ENCODE measurements around the gene LRRC37B.
"Not testable (repeated sequence)": the region's sequence is repeated elsewhere in the genome, so short reads cannot be mapped to it uniquely, and the experiment has no call there.

Gene LRRC37B

DNA sequence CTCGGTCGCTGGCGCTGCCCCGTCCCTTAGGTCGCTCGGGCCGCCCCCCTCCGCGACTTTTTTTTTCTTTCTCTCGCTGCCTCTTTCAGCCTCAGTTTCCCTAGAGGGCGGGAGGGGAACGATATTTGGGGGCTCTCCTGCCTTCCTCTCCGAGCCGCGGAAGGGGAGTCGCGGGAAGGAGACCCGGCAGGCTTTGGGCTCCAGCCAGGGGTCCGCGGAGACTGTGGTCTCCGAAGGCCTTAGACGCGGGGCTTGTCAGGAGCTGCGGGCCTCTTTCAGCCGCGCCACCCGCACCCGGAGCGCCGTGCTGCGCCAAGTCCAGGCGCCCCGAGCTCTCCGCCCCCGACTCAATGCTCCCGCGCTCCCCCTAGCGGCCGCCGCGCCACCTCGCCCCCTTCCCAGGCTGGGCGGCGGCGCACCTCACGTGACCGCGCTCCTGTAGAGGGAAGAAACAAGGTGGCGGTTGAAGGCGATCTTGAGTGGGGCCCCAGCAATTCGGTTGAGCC lies at the start of gene LRRC37B:
Gene LRRC37B, plus strand, starts transcription at position 427 of the 506 bp plus-strand sequence. CDS start 14,010 bp downstream, outside the sequence.
- DNase-seq, result peak; percentile 84

DNA sequence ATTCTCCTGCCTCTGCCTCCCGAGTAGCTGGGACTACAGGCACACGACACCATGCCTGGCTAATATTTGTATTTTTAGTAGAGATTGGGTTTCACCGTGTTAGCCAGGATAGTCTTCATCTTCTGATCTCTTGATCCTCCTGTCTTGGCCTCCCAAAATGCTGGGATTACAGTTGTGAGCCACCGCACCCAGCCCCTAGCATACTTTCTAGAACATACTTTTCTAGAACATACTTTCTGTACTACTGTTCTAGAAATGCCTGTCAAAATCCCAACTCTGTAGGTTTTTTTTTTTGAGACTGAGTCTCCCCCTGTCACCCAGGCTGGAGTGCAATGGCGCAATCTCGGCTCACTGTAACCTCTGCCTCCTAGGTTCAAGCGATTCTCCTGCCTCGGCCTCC lies 43.1 kb upstream of the LRRC37B start:
- DNase-seq, result not testable (repeated sequence)

DNA sequence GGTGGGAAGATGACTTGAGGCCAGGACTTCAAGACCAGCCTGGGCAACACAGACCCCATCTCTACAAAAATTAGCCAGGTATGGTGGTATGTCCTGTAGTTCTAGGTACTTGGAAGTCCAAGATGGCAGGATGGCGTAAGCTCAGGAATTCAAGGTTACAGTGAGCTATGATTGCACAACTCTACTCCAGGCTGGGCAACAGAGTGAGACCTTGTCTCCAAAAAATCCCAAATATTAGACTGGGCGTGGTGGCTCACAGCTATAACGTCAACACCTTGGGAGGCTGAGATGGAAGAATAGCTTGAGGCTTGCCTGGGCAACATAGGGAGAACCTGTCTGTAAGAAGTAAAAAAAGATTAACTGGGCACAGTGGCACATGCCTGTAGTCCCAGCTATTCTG lies 39.5 kb upstream of the LRRC37B start:
- DNase-seq, result no peak

DNA sequence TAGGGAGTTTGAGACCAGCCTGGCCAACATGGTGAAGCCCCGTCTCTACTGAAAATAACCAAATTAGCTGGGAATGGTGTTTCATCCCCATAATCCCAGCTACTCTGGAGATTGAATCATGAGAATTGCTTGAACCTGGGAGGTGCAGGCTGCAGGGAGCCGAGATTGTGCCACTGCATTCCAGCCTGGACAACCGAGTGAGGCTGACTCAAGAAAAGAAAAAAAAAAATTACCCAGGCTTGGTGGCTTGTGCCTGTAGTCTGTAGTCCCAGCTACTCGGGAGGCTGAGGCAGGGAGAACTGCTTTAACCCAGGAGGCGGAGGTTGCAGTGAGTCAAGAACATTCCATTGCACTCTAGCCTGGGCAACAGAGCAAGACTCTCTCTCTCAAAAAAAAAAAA lies 36.8 kb upstream of the LRRC37B start:
- DNase-seq, result not testable (repeated sequence)

DNA sequence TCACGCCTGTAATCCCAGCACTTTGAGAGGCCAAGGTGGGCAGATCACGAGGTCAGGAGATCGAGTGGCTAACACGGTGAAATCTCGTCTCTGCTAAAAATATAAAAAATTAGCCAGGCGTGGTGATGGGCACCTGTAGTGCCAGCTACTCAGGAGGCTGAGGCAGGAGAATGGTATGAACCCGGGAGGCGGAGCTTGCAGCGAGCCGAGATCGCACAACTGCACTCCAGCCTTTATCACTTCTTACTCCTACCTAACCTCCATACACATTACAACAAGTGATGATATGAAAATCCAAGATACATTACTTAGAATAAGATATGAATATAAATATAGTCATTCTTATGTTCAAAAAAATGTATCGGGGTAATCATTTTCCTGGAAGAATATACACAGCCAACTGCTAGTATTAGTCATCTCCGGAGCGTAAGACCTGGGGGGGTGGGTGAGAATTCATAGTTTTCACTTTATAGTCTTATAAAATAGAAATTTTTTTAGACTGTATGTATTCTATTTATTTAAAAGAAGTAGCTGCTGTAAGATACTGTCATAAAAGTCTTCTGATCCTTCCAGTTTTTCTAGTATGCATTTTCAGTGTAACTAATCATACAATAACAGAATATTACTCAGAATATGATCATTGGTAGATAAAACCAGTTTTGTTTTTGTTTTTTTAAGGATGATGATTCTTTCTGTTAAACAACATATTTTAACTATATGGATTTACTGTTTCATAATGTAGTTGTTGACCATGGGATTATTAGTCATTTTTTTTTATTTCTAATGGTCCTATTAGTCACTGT lies 32.7 kb upstream of the LRRC37B start:
- DNase-seq, result not testable (repeated sequence)

DNA sequence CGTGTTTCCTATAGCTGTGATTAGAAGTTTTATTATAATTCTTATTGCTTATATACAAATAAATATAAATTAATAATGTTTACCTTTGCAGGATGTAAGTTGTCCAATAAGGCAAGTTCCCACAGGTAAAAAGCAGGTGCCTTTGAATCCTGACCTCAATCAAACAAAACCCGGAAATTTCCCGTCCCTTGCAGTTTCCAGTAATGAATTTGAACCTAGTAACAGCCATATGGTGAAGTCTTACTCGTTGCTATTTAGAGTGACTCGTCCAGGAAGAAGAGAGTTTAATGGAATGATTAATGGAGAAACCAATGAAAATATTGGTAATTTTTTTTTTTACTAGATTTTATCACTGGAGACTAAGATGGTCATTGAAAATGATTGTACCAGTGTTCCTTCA lies 31.8 kb upstream of the LRRC37B start:
- not testable (repeated sequence) for DNase-seq

DNA sequence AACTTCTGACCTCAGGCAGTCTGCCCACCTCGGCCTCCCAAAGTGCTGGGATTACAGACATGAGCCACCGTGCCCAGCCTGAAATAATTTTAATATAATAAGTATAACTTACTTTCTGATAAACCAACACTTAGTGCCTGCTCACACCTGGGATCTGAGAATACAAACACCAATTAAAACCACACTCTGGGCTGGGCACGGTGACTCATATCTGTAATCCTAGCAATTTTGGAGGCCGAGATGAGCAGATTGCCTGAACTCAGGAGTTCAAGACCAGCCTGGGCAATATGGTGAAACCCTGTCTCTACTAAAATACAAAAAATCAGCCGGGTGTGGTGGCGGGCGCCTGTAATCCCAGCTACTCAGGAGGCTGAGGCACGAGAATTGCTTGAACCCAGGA lies 15.4 kb upstream of the LRRC37B start:
- not testable (repeated sequence) for DNase-seq

DNA sequence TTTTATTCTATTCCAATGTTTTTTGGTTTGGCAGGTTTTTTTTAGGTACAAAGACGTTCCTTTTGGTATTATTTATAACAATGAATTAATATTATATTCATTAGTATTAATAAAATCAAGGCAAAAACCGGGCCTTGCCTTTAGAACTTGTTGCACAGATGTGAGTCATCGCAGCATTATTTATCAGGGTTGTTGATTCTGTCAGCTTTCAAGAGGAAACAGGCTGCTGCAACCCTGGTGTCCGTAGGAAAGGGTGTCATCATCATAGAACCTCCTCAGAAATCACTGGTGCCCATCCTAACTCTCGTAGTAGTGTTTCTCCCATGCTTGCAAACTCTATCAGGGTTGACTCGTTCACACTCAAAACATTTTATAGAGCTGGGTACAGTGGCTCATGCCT lies 10.2 kb upstream of the LRRC37B start:
- DNase-seq, result no peak

DNA sequence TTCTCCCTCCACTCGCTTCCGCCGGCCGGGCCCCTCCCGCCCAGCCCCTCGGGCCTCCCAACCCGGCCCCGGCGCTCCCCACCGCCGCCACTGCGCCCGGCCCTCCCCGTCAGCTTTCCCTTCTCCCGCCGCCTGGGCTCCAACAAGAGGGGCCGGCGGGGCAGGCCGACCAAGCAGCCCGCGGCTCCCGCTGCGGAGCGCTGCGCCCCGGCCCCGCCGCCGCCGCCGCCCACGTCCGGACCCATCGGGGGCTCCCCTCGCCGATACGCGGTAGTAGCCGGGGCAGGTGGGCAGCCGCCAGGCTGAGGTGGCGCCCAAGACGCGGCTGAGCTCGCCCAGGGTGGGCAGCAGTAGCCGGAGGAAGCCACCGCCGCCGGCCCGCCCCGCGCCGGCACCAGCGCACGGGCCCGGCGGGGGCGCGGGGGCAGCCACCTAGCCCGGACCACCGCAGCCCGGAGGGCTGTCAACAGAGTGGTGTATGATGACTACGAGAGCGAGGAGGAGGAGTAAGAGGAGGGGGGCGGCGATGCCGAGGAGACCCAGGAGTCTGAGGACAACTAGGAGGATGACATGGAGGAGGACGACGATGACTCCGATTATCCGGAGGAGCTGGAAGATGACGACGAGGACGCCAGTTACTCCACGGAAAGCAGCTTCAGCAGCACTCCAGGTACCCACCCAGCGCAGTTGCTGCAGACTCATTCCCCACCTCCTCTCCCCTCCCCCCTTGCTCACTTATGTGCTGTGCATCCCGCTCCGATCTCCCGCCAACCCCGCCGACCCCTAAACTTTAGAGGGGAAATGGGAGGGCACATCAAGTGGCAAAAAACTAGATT lies 498 bp downstream of the LRRC37B start:
- DNase-seq, result peak; percentile 27

DNA sequence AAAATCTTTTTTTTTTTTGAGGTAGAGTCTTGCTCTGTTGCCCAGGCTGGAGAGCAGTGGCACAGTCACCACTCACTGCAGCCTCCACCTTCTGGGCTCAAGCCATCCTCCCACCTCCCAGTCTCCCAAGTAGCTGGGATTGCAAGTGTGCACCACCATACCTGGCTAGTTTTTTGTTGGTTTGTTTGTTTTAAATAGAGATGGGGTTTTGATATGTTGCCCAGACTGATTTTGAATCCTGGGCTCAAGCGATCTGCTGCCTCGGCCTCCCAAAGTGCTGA lies 2.0 kb downstream of the LRRC37B start:
- DNase-seq, result no peak

DNA sequence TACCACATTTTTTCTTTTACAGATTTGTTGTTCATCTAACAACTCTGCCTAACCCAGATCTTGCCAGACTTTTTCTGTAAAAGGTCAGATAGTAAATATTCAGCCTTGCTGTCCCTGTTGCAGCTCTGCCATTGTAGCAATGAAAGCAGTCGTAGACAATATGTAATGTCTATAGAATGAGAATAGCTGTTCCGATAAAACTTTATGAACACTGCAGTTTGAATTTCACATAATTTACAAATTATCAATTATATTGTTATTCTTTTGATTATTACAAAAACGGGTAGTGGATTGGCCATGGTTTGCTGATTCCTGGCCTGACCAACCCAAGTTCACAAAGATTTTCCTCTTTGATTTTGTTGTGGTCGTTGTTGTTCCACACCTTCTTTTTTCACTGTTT lies 2.9 kb downstream of the LRRC37B start:
- DNase-seq, result no peak

DNA sequence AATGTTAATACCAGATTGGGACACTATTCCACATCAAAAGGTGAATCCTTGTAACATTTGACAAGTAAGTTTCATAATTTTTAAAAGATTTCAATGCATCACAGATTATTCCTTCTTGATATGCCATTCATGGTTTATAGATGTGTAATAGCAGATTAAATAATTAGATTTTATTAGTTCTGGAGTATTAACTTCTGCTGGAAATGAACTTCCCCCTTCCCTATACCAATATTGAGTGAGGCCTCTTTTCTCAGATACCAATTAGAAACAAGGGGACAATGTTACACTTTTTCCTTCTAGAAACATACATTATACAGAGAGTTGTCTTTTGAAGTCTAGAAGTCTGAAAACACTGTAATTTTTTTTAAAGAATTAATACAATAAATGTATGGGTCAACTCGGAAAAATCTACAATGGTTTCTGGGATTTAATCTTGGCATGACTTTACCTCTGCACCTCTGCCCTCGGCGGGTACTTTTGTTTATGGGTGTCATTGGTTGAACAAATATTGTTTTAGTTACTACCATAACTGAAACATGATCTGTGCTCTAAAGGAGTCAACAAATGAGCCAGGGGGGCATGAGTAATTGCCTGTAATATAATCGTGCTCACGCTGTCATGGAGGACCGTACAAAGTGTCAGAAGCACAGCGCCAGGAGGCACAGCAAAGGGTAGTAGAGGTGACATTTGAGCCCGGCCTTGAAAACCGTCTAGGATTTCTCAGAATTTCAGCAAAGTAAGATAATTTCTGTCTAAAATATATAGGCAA lies 8.2 kb downstream of the LRRC37B start:
- no peak for DNase-seq

DNA sequence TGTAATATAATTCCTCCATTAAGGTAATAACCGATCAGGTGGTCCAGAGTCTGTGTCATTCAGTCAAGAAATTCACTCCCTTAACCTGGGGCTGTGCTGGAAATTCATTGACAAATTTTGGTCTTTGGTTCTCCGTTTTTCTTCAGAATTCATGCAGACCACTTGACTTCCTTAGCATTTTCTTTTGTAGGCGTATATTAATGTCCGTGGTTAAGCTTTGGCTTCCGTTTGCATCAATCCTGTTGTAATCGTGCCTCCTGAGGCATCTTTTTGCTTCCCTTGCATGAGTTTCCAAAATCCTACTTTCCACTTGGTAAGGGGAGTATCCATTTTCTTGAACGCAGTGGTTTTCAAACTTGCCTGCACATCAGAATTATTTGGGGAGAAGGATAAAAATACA lies 9.0 kb downstream of the LRRC37B start:
- peak; percentile 23 for DNase-seq

DNA sequence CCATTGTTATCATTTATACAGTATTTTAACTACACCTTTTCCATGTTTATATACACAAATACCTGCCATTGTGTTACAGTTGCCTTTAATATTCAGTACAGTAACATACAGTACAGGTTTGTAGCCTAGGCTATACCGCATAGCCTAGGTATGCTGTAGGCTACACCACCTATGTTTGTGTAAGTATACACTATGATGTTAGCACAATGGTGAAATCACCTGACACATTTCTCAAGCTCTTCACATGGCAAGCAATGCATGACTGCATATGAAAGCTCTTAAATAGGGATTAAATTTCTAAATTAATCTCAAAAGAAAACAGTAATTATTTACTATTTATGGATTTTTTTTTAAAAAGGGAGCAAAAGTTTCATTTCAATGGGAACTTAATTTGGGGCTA lies 12.0 kb downstream of the LRRC37B start:
- DNase-seq, result no peak

DNA sequence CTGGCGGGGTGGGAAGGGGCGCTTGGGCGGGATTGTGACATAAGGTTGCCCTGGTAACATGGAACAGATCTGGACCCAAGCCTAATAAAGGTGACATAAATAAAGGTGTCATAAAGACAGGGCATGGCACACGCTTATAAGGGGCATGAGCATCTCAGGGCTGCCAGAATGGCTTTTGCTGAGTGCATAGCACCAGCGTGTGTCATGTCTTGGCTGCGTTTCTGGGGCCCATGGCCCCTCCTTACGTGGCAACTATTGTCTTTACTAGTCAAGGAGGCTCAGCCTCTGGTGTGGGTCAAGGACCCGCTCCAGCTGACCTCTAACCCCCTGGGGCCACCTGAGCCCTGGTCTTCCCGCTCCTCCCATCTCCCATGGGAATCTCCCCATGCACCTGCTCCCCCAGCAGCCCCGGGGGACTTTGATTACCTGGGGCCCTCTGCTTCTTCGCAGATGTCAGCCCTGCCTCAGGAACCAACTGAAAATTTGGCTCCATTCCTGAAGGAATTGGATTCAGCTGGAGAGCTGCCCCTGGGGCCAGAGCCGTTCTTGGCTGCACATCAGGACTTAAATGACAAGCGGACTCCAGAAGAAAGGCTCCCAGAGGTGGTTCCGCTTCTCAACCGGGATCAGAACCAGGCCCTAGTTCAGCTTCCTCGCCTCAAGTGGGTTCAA lies 13.9 kb downstream of the LRRC37B start:
- no peak for DNase-seq

DNA sequence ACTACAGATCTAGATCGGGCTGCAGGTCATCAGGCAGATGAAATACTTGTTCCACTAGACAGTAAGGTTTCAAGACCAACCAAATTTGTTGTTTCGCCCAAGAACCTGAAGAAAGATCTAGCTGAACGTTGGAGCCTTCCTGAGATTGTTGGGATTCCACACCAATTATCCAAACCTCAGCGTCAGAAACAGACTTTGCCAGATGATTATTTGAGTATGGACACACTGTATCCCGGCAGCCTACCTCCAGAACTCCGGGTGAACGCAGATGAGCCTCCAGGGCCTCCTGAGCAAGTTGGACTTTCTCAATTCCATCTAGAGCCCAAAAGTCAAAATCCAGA lies 14.4 kb downstream of the LRRC37B start:
- DNase-seq, result no peak

DNA sequence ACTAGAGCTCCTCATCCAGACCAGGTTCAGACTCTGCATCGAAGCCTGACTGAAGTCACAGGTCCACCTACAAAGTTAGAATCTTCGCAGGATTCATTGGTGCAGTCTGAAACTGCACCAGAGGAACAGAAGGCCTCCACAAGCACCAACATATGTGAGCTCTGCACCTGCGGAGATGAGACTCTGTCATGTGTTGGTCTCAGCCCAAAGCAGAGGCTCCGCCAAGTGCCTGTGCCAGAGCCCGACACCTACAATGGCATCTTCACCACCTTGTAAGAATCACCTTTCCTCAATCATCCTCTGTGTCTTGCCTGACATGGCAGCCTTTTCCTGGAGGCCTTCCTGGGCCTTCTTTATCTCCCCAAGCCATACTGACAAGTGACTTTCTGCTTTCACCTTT lies 15.4 kb downstream of the LRRC37B start:
- DNase-seq, result not testable (repeated sequence)

DNA sequence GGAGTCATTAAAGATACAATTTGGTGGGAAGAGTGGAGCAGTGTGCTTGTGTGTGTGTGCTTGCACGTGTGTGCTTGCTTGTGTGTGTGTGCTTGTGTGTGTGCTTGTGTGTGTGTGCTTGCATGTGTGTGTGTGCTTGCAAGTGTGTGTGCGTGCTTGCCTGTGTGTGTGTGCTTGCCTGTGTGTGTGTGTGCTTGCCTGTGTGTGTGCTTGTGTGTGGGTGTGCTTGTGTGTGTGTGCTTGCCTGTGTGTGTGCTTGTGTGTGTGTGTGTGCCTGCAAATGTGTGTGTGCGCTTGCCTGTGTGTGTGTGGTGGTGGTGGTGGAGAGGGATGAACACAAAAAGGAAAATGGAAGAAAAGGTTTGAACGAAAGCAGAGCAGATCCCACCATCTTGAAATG lies 20.1 kb downstream of the LRRC37B start:
- not testable (repeated sequence) for DNase-seq

DNA sequence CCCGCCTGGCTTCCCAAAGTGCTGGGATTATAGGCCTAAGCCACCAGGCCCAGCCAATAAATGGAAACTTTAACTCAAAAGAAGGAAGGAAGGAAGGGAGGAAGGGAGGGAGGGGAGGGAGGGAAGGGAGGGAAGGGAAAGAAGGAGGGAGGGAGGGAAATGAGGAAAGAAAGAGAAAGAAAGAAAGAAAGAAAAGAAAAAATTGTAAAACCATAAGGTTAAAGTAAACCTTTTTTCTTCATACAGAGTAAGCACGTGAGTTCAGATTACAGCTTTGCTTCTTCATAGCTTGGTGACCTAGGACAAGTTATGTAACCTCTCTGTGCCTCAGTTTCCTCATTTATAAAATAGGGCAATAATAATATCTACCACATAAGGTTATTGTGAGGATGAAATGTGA lies 26.0 kb downstream of the LRRC37B start:
- DNase-seq, result no peak

DNA sequence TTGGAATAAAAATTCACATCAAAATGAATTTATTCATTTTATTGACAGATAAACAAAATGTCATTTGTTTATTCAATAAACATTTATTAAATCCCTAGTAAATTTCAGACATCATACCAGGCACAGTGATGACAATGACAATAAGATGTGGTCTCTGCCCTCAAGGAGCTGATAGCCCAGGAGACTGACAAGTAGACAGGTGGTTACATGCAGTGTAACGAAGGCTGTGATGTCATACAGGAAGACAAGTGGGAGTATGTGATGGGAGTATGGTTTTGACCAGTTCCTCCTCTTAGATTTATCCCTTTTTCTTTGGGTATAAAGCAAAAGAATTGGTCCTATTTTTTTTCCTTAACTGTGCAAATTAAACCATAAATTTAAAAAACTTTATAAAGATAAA lies 26.6 kb downstream of the LRRC37B start:
- not testable (repeated sequence) for DNase-seq

DNA sequence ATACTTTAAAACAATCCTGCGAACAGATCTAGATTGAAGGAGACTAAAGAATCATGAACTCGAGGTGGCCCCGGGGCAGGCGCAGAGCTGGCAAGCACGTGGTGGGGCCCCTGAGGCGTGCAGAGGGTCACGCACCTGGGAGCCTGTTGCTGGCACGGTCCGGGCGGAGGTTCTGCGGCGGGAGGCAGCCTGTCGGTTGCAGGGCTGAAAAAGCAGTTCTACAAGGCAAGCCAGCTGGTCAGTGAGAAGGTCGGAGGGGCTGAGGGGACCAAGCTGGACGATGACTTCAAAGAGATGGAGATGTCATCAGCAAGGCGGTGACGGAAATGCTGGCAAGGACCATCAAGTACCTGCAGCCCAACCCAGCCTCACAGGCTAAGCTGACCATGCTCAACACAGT lies 33.1 kb downstream of the LRRC37B start:
- DNase-seq, result not testable (repeated sequence)

DNA sequence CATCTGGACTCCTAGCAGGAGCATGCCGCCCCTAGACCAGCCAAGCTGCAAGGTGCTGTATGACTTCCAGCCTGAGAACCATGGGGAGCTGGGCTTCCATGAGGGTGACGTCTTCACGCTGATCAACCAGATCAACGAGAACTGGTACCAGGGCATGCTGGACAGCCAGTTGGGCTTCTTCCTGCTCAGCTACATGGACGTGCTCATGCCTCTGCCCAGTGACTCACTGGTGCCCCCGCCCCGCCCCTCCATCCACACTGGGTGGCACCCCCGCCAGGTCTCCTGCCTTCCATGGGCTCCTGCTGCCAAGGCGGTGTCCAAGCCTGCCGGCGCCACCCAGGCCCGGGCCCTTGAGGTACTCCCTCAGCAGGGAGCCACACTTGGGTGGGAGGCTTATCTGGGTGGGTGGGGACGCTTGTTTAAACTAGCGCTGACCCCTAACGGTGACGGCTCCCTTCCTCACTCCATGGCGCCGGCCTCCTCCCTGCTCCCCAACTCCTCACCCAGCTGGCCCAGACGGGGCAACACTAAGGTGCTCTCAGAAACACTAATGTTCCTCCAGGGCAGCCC lies 34.2 kb downstream of the LRRC37B start:
- DNase-seq, result not testable (repeated sequence)

Measured in CD4-positive, alpha-beta T cell treated with Interleukin-4 for 4 hours (primary cell).